NOMO-1 (cell line): Measurements from ENCODE around the gene ZFR.
"Not testable (repeated sequence)": the region's sequence is repeated elsewhere in the genome, so short reads cannot be mapped to it uniquely, and the experiment has no call there.

Experiments
- DNase-seq, 2 experiments: peaks; one replicate each; lab custom pipeline; 2025; ENCODE audit not compliant: unreplicated experiment in 2 of 2; lab: John Stamatoyannopoulos, UW

Gene ZFR

DNA sequence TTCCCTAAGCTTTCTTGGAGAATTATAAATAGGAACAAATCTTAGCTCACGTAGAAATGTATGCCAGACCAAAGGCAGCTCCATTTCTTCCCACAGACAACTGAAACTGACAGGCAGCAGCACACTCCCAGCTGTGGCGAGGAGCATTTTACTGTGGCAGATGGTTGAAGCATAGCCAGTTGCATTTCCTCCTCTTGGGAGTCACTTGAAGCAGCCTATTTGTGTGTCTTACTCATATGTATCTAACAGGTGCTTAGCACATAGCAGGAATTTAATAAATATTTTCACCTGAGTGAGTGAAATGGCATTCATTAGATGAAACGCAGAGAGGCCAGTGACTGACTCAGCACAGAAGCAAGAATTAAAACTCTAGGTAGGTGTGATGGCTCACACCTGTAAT lies 119.5 kb downstream of the ZFR start:
- DNase-seq, result no peak

DNA sequence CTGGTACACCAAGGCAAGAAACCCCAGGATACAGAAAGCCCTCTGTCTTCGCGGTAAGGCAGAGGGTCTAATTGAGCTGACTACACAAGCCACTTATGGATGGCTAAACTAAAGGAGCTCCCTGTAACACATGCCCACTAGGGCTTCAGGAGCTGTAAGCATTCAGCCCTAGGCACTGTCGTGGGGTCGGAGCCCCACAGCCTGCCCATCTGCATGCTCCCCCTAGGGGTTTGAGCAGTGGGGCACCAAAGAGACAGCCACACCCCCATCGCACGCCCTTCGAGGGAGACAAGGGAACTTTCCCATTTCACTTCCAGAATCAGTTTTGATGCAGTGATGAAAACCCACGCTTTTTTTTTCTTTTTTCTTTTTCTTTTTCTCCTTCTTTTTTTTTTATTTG lies 120.8 kb downstream of the ZFR start:
- no peak for DNase-seq

- no peak for DNase-seq
These were observed 121.7 kb downstream of the ZFR start for GRCh38 chr5:32322882-32323281.

- peak; percentile 44 to 71 for DNase-seq
These were observed 122.8 kb downstream of the ZFR start for GRCh38 chr5:32321787-32322186.

GRCh38 chr5:32320576-32320975 lies 124.0 kb downstream of the ZFR start:
- DNase-seq, result no peak

DNA sequence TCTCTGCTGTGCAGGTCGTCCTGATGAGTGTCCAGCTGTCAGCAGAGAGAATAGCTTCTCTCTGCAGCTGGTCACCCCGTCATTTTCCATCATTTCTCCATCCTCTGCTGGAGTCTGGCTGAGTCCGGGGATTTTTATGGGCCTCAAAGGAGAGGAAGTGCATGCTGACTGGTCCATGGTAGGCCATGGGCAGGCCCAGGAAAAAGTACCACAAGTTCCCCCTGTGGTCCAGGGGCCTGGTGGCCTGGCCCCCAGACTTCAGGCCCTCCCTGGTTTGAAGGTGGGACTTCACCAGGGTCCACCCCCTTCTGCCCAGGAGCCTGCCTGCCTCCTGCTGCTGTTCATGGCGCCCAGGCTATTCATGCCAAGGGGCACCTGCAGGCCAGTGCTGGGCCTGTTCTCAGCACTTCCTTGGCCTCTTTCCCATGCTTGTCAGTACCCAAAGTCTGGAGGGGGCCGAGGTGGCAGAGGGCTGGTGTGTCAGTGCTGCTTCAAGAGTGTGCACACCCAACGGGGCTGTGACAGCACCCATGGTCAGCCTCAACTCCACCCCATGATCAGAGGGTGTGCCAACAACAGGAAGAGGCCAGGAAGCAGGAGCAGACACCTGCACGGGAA lies 124.5 kb downstream of the ZFR start:
- DNase-seq, result no peak

DNA sequence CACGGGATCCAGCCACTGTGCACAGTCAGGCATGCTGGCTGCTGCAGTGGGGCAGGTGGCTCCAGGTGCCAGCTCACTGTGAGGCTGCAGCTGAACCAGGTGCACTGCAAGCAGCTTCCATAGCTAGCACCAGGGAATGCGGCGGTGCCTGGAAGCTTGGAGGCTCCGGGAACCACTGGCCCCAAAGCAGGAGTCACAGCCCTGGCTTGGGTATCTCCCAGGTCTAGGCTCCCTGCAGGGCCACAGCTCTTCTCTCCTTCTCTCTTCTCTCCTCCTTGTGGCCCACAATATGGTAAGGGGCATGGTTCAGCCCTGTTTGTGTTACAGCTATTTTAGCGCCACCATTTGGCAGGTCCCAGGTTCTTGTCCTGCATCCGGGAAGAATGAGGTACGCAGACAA lies 125.1 kb downstream of the ZFR start:
- DNase-seq, result no peak

DNA sequence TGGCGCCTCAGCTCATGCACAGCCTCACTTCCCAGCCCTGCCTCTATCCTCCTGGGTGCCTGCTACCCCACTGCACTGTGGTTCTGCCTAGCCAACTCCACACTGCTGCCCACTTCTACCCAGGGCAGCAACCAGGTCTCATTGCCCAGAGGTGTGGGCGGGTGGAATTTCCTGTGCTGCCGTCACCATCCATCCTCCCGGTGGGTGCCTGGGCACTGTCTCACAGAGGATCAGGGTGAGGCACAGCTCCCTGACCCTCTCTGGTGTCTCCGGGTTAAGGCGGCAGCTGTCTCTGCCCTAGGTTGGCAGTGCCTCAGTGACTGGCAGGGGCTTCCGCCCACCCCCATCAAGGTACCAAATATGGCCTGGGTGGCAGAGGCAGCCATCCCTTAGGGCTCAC lies 127.5 kb downstream of the ZFR start:
- DNase-seq, result no peak

DNA sequence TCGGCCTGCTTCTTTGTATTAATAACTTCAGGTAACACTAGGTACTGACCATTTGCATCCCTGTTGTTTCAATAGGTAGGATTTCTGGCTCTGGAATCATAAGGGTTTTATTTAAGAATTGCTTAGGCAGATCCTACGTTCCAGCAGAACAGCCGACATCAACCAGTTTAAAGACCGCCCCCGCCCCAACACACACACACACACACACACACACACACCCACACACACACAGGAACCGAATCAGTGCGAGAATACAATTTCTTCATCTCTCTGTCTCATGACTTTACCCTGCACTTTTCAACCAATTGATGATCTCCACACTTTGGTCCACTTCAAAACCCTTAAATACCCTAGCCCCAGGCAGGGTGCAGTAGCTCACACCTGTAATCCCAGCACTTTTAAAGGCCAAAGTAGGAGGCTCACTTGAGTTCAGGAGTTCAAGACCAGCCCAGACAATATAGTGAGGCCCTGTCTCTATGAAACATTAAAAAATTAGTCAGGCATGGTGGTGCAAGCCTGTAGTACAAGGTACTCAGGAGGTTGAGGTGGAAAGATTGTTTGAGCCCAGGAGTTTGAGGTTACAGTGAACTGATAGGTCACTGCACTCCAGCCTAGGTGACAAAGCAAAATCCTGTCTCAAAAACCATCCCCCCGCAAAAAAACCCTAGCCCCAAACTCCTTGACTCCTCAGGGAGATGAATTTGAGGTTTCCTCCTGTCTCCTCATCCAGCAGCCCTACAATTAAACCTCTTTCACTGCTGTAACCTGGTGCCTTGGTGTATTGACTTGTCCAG lies 129.1 kb downstream of the ZFR start:
- no peak for DNase-seq

GRCh38 chr5:32314658-32315057 lies 129.9 kb downstream of the ZFR start:
- DNase-seq, result no peak

DNA sequence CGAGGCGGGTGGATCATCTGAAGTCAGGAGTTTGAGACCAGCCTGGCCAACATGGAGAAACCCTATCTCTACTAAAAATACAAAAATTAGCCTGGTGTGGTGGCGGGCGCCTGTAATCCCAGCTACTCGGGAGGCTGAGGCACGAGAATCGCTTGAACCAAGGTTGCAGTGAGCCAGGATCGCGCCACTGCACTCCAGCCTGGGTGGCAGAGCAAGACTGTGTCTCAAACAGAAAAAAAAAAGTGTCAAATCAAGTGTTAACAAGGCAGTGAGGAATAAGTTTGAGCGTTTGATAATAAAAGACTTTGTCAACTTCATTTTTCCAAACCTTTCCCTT lies 130.4 kb downstream of the ZFR start:
- DNase-seq, result not testable (repeated sequence)

DNA sequence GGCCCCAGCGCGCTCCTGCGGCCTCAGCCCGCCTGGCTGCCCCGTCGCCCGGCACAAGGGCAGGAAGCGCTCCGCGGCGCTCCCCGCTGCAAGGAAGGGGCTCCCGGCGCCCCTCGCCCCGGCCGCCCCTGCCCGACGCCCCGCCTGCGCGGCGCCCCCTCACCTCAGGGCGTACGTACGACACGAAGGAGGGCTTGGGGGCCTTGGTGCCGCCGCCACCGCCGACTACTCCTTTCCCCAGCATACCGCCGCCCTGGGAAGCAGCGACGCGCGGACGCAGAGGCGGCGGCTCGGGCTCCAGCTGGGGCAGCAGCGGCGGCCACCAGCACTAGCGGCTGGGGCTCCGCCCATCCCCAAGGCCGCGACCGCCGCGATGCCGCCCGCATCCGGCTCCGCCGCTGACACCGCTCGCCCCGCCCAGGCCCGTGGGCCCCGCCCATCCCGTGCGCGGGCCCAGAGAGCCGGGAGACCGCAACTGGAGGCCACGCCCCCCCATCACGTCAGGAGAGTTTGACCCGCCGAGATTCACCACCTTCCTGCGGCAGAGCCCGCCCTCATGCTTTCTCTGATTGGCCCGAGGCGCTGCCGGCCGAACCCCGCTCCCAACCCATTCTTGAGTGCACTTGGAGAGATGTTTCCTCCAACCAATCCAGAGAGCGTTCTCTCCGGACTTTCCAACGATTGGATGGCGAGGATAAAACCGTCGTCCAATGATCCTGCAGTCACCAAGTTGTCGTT lies 131.8 kb downstream of the ZFR start, which contains the start of gene MTMR12:
Gene MTMR12 (minus strand): TSS at position 345 of the 738 bp plus-strand sequence. CDS start 101 bp downstream, at position 244.
- peak; percentile 100 for DNase-seq

GRCh38 chr5:32312197-32312594 lies 132.3 kb downstream of the ZFR start:
- DNase-seq, result peak; percentile 53 to 59

- peak; percentile 30 to 57 for DNase-seq
These were observed 132.9 kb downstream of the ZFR start for GRCh38 chr5:32311404-32312196.

DNA sequence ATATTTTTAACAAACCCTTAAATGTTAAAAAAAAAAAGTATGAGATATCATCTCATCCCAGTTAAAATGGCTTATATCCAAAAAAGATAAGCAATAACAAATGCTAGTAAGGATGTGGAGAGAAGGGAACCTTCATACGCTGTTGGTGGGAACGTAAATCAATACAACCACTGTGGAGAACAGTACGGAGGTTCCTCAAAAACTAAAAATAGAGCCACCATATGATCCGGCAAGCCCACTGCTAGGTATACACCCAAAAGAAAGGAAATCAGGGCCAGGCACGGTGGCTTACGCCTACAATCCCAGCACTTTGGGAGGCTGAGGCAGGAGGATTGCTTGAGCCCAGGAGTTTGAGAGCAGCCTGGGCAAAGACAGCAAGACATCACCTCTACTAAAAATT lies 134.8 kb downstream of the ZFR start:
- DNase-seq, result peak; percentile 63 to 96

- DNase-seq, result peak in 1 of 2 experiments; percentile 53
These were observed 135.6 kb downstream of the ZFR start for GRCh38 chr5:32308946-32309345.

DNA sequence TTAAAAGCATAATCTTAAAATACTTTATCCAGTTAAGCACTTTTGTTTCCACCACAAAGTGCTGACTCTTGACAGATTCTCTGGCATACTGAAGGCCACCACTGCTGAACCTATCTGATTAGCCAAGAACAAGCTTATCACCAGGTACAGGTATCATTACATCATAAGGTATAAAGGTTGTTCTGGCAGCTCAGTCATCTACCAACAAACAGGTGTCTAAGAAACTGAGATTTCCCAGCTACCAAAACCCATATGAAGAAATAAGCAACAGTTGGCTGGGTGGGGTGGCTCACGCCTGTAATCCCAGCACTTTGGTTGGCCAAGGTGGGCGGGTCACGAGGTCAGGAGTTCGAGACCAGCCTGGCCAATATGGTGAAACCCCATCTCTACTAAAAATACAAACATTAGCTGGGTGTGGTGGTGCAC lies 136.8 kb downstream of the ZFR start:
- no peak for DNase-seq

DNA sequence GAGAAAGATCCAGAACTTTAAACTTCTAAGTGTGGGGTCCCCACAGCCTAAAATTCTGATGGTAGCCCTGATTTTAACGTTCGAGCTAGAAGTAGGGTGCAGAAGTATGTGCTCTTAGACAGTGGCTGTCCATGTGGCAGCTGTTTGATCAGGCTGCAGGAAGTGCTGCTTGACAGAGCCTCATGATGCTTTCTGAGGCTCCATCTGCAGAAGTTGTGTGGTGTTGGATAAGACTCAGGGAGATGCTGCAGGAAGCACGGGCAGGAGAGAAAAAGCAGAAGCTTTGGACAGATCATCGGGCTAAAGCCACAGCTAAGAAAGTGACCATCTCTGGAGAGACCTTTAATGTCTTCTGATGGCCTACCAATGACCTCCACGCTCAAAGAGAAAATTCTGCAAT lies 139.9 kb downstream of the ZFR start:
- DNase-seq, result peak in 1 of 2 experiments; percentile 56
